NK-92 (cell line): ENCODE measurements around the gene SLC37A1.

Source experiments
- DNase-seq: peaks from one replicate; lab custom pipeline; 2025; ENCODE audit not compliant: unreplicated experiment; lab: John Stamatoyannopoulos, UW

The SLC37A1 gene

GRCh38 chr21:42542196-42542595 is 28.5 kb downstream of the SLC37A1 start:
- no peak for DNase-seq

GRCh38 chr21:42542596-42542995 is 28.9 kb downstream of the SLC37A1 start:
- DNase-seq: no peak

- DNase-seq: no peak
These were observed 29.6 kb downstream of the SLC37A1 start for GRCh38 chr21:42543106-42543847.

GRCh38 chr21:42544544-42544943 is 30.9 kb downstream of the SLC37A1 start:
- DNase-seq: no peak

- no peak for DNase-seq
These were observed 31.7 kb downstream of the SLC37A1 start for GRCh38 chr21:42545317-42545716.

- DNase-seq: no peak
These were observed 32.1 kb downstream of the SLC37A1 start for GRCh38 chr21:42545745-42546144.

GRCh38 chr21:42546433-42546832 is 32.8 kb downstream of the SLC37A1 start:
- no peak for DNase-seq

GRCh38 chr21:42547001-42547905 is 33.6 kb downstream of the SLC37A1 start:
- no peak for DNase-seq

GRCh38 chr21:42547906-42548365 is 34.3 kb downstream of the SLC37A1 start:
- DNase-seq: no peak

GRCh38 chr21:42548687-42549406 is 35.2 kb downstream of the SLC37A1 start:
- no peak for DNase-seq

- DNase-seq: no peak
These were observed 37.2 kb downstream of the SLC37A1 start for GRCh38 chr21:42550817-42551216.

GRCh38 chr21:42552407-42553336 is 39.0 kb downstream of the SLC37A1 start:
- DNase-seq: no peak

GRCh38 chr21:42553435-42553834 is 39.8 kb downstream of the SLC37A1 start:
- no peak for DNase-seq

GRCh38 chr21:42554251-42554961 is 40.8 kb downstream of the SLC37A1 start:
- no peak for DNase-seq

- no peak for DNase-seq
These were observed 42.2 kb downstream of the SLC37A1 start for GRCh38 chr21:42555756-42556438.

GRCh38 chr21:42556476-42556875 is 42.8 kb downstream of the SLC37A1 start:
- DNase-seq: no peak

- no peak for DNase-seq
These were observed 43.3 kb downstream of the SLC37A1 start for GRCh38 chr21:42556960-42557359.

GRCh38 chr21:42557420-42557819 is 43.8 kb downstream of the SLC37A1 start:
- no peak for DNase-seq

- no peak for DNase-seq
These were observed 44.7 kb downstream of the SLC37A1 start for GRCh38 chr21:42558368-42558767.
